MCF 10A (cell line): ENCODE data around the gene NDOR1. TPM values are rescaled to one million over a fixed set of nuclear protein-coding genes. Genes with fewer than 3 reads are reported as not detected.
A peak's percentile ranks its signal among the peaks of the same experiment; 100 is the strongest.

Experiments used
- BruUV-seq: library from RNA; stranded (reverse); fragments of 400-500 nt; replicated peaks from 2 replicates; lab custom pipeline; 2021; lab: Mats Ljungman, UMichigan
- CTCF ChIA-PET: fragments of 300-600 bp; sonication (Branson Sonifier 250); formaldehyde crosslinking; extraction: SDS; loops from one replicate; lab custom pipeline; 2021; ENCODE audit warnings: antibody characterized with exemption, inconsistent platforms; lab: Yijun Ruan, JAX
- POLR2A ChIA-PET: fragments of 300-600, 350-650 bp; sonication (Branson Sonifier 250); formaldehyde crosslinking; extraction: SDS; loops from one replicate; lab custom pipeline; 2020; ENCODE audit warnings: antibody characterized with exemption, inconsistent platforms; lab: Yijun Ruan, JAX
- DNase-seq: peaks from one replicate; pipeline ENCODE4 v3.0.0-alpha.2; 2018; ENCODE audit not compliant: unreplicated experiment
- H3K27ac Mint-ChIP-seq: one replicate; pipeline ENCODE4 v1.8.0; 2022; ENCODE audit warnings: mild to moderate bottlenecking, low read depth, mixed read lengths; ENCODE audit not compliant: unreplicated experiment
- H3K27me3 Mint-ChIP-seq: one replicate; pipeline ENCODE4 v1.8.0; 2022; ENCODE audit warnings: mixed read lengths; ENCODE audit not compliant: insufficient read depth, unreplicated experiment
- H3K36me3 Mint-ChIP-seq: one replicate; pipeline ENCODE4 v1.8.0; 2022; ENCODE audit warnings: mild to moderate bottlenecking, moderate library complexity, mixed read lengths; ENCODE audit not compliant: insufficient read depth, unreplicated experiment
- H3K4me1 Mint-ChIP-seq: one replicate; pipeline ENCODE4 v1.8.0; 2022; ENCODE audit warnings: mixed read lengths; ENCODE audit not compliant: insufficient read depth, unreplicated experiment
- H3K4me3 Mint-ChIP-seq: one replicate; pipeline ENCODE4 v1.8.0; 2022; ENCODE audit warnings: mild to moderate bottlenecking, moderate library complexity, mixed read lengths; ENCODE audit not compliant: unreplicated experiment
- H3K9me3 Mint-ChIP-seq: one replicate; pipeline ENCODE4 v1.8.0; 2022; ENCODE audit warnings: mixed read lengths; ENCODE audit not compliant: unreplicated experiment
- CTCF ChIP-seq: fragments of 200-600 bp; IDR thresholded peaks from one replicate; pipeline ENCODE4 v1.8.0; 2022; ENCODE audit warnings: antibody characterized with exemption, mild to moderate bottlenecking; ENCODE audit not compliant: unreplicated experiment
- intact Hi-C: fragments of 100-400 bp; cut with micrococcal nuclease; formaldehyde crosslinking; loops from 2 replicates; pipeline ENCODE4 v1.14.1; 2022
- total RNA-seq: library from RNA; stranded (reverse); gene quantifications from 2 replicates; pipeline ENCODE4 v1.2.3, GENCODE V29; 2022

The NDOR1 gene
- total RNA-seq, 1 experiment from 2014 or later: 18.0 TPM

- Mint-ChIP-seq H3K4me1 (peaks cover 14% of the 10 kb centered on the region), H3K27ac (no peak overlapping the region), H3K4me3 (no peak overlapping the region), H3K27me3 (no peaks in the 10 kb centered on the region), H3K36me3 (peaks cover 20% of the 10 kb centered on the region), H3K9me3 (no peaks in the 10 kb centered on the region)
- ChIA-PET POLR2A (interaction anchor here (1.0 kb wide), 1 partner anchor 8 kb away, joined by 4 read pairs; the partner anchor contains the start of gene TPRN), CTCF (interaction anchor here (1.5 kb wide), 1 partner anchor 44 kb away, joined by 5 read pairs; no protein-coding TSS in a partner anchor)
- no peak for DNase-seq
- no peak for TF ChIP-seq CTCF
- no TSS peak for BruUV-seq
- intact Hi-C loops: no loop called here
These were observed 12.6 kb upstream of the NDOR1 start for GRCh38 chr9:137192859-137193258.

- Mint-ChIP-seq H3K9me3 (no peaks in the 10 kb centered on the region), H3K36me3 (peaks cover 20% of the 10 kb centered on the region), H3K4me1 (peaks cover 21% of the 10 kb centered on the region), H3K4me3 (no peak overlapping the region), H3K27me3 (no peaks in the 10 kb centered on the region), H3K27ac (no peak overlapping the region)
- no peak for DNase-seq
- no peak for TF ChIP-seq CTCF
- CTCF ChIA-PET: interaction anchor here (0.5 to 0.7 kb wide), 2 partner anchors 9 to 166 kb away, joined by 3 read pairs; no protein-coding TSS in a partner anchor
- no TSS peak for BruUV-seq
- POLR2A ChIA-PET: no interaction called here
- intact Hi-C loops: no loop called here
These were observed 11.7 kb upstream of the NDOR1 start for GRCh38 chr9:137193771-137194170.

DNA sequence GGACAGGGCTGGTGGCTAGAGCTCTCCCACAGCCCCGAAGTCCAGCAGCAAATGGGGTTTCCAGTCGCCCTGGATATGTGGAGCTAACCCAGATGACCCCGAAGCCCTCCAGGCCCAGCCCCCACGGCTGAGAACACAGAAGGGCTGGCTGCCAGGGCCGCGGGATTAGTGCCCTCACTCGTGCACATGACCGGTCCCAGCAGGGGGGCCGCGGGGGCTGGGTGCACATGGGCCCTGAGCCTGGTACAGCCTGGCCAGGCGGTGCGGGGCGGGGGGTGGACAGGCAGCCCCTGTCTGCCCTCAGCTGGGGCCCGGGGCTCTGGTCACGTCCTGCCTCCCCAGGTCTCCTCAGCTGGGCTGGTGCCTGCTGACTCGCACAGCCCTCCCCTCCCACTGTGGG is 11.1 kb upstream of the NDOR1 start:
- ChIA-PET POLR2A (interaction anchor here (0.7 to 2.1 kb wide), 5 partner anchors 10 to 47 kb away, joined by 3 to 13 read pairs (median 3); partner anchors contain the start of genes NDOR1, RNF224, TMEM203 and TUBB4B), CTCF (interaction anchor here (0.5 to 0.7 kb wide), 3 partner anchors 8 to 85 kb away, joined by 3 to 6 read pairs (median 3); partner anchors contain the start of gene RNF224)
- Mint-ChIP-seq H3K4me3 (no peak overlapping the region), H3K27me3 (no peaks in the 10 kb centered on the region), H3K9me3 (no peaks in the 10 kb centered on the region), H3K36me3 (peaks cover 14% of the 10 kb centered on the region), H3K4me1 (peaks cover 19% of the 10 kb centered on the region), H3K27ac (no peak overlapping the region)
- no peak for TF ChIP-seq CTCF
- BruUV-seq: no TSS peak
- no peak for DNase-seq
- intact Hi-C loops: no loop called here

DNA sequence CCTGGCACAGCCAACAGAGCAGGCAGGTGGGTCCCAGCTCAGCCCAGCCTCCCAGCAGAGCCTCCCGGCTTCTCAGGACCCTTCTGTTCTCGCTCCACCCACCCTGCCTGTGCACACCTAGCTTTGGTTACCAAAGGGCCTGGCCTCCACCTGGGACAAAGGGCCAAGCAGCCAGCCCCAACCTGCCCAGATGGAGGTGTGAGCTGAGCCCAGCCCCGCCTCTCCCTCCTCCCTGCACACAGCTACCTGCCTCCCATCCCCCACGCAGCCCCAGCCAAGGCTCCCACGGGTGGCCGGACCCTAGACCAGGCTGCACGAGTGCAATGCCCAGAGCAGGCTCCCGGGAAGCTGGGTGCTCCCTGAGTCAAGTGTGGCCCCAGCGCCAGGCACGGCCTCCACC is 10.6 kb upstream of the NDOR1 start:
- DNase-seq: peak; percentile 54
- H3K36me3 Mint-ChIP-seq: peaks cover 12% of the 10 kb centered on the region
- CTCF ChIA-PET: interaction anchor here (0.6 to 1.1 kb wide), 4 partner anchors 24 to 386 kb away, joined by 3 to 6 read pairs (median 4); partner anchors contain the start of gene RNF224
- no peaks in the 10 kb centered on the region for H3K27me3 Mint-ChIP-seq
- no peak overlapping the region for H3K27ac Mint-ChIP-seq
- no peak for TF ChIP-seq CTCF
- peak overlapping the region; percentile 36 for H3K4me3 Mint-ChIP-seq
- peaks cover 18% of the 10 kb centered on the region for H3K4me1 Mint-ChIP-seq
- intact Hi-C loops: no loop called here
- POLR2A ChIA-PET: interaction anchor here (0.5 to 2.1 kb wide), 10 partner anchors 10 to 150 kb away, joined by 3 to 13 read pairs (median 3); partner anchors contain the start of genes NDOR1, RNF224, TMEM203 and TUBB4B
- no TSS peak for BruUV-seq
- H3K9me3 Mint-ChIP-seq: no peaks in the 10 kb centered on the region
